HG02571 (cell line): ENCODE data around the gene SWI5.

Source experiments
- ATAC-seq: cut with Tn5 transposase; IDR thresholded peaks from one replicate; pipeline ENCODE4 v1.9.1; 2021; ENCODE audit warnings: mild to moderate bottlenecking, moderate library complexity; ENCODE audit not compliant: unreplicated experiment

SWI5 gene

GRCh38 chr9:128251732-128252100 lies 24.4 kb upstream of the SWI5 start:
- no peak for ATAC-seq

GRCh38 chr9:128252317-128253139 lies 23.5 kb upstream of the SWI5 start:
- no peak for ATAC-seq

- no peak for ATAC-seq
Measured at GRCh38 chr9:128253140-128253990, 22.7 kb upstream of the SWI5 start.

GRCh38 chr9:128253991-128254346 lies 22.1 kb upstream of the SWI5 start:
- no peak for ATAC-seq

GRCh38 chr9:128254362-128254761 lies 21.7 kb upstream of the SWI5 start:
- no peak for ATAC-seq

- ATAC-seq, result no peak
Measured at GRCh38 chr9:128254855-128255759, 21.0 kb upstream of the SWI5 start.

GRCh38 chr9:128257086-128257825 lies 18.8 kb upstream of the SWI5 start:
- ATAC-seq, result no peak

GRCh38 chr9:128257907-128258306 lies 18.2 kb upstream of the SWI5 start:
- no peak for ATAC-seq

- no peak for ATAC-seq
Measured at GRCh38 chr9:128258326-128258725, 17.8 kb upstream of the SWI5 start.

- no peak for ATAC-seq
Measured at GRCh38 chr9:128259156-128259555, 16.9 kb upstream of the SWI5 start.

GRCh38 chr9:128260340-128260739 lies 15.7 kb upstream of the SWI5 start:
- ATAC-seq, result no peak

GRCh38 chr9:128262687-128263086 lies 13.4 kb upstream of the SWI5 start:
- no peak for ATAC-seq

GRCh38 chr9:128265348-128265847 lies 10.7 kb upstream of the SWI5 start:
- ATAC-seq, result no peak

GRCh38 chr9:128266868-128267590 lies 9.0 kb upstream of the SWI5 start:
- ATAC-seq, result no peak

GRCh38 chr9:128271112-128271511 lies 5.0 kb upstream of the SWI5 start:
- no peak for ATAC-seq

GRCh38 chr9:128271512-128271911 lies 4.6 kb upstream of the SWI5 start:
- ATAC-seq, result no peak

GRCh38 chr9:128274245-128274644 lies 1.8 kb upstream of the SWI5 start:
- ATAC-seq, result no peak

- peak; percentile 48 for ATAC-seq
Measured at GRCh38 chr9:128275198-128276007, 673 bp upstream of the SWI5 start, which contains the start of gene GOLGA2. GOLGA2 (minus strand) TSS chr9:128276007; CDS start chr9:128275976, 31 bp downstream.
